ENCODE results near the gene TAGLN3.

DNA sequence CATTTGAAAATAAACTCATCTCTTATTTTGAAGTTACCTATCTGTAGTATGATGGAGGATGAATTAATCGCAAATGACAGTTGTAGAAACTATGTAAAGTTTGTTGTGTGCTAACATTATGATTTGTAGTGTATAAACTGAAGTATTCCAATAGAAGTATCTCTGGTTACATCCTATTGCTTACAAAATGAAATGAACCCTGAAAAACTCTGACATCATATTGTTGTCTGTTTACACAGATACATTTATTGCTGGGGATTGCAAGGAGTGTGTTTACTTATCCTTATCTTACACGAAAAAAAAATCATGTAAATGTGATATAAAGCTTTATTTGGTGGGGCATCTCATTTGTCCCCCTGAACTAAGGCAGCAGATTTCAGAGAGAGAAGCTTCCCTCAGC lies 22.5 kb upstream of the TAGLN3 start:
- TF ChIP-seq, protein P1, sequence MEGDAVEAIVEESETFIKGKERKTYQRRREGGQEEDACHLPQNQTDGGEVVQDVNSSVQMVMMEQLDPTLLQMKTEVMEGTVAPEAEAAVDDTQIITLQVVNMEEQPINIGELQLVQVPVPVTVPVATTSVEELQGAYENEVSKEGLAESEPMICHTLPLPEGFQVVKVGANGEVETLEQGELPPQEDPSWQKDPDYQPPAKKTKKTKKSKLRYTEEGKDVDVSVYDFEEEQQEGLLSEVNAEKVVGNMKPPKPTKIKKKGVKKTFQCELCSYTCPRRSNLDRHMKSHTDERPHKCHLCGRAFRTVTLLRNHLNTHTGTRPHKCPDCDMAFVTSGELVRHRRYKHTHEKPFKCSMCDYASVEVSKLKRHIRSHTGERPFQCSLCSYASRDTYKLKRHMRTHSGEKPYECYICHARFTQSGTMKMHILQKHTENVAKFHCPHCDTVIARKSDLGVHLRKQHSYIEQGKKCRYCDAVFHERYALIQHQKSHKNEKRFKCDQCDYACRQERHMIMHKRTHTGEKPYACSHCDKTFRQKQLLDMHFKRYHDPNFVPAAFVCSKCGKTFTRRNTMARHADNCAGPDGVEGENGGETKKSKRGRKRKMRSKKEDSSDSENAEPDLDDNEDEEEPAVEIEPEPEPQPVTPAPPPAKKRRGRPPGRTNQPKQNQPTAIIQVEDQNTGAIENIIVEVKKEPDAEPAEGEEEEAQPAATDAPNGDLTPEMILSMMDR (conservative IDR thresholded peaks at IDR 0.05), result no peak
- no peak for TF ChIP-seq ZFX (IDR thresholded peaks at IDR 0.05)
